ENCODE results near the gene PIEZO1. TPM values are rescaled to one million over a fixed set of nuclear protein-coding genes. Genes with fewer than 3 reads are reported as not detected.

PIEZO1 gene
- total RNA-seq, 1 experiment from 2014 or later: 224 TPM

GRCh38 chr16:88740727-88741055 is 44.3 kb downstream of the PIEZO1 start:
- BruUV-seq (replicated peaks): no TSS peak
- Histone ChIP-seq H3K79me2 (ENCODE audit: insufficient read depth, low read length) (peaks cover 39% of the 10 kb centered on the region), H3K9me3 (ENCODE audit: control insufficient read depth in 1 of 2, insufficient read depth in 1 of 2, low read depth in 1 of 2, low read length in 2 of 2) (no peaks in the 10 kb centered on the region), H3K9me2 (ENCODE audit: insufficient read depth) (no peaks in the 10 kb centered on the region), H4K20me1 (ENCODE audit: insufficient read depth) (peaks cover 5% of the 10 kb centered on the region; the same call in 1 of the 2 replicates), H3K4me3 (replicated peaks in 1 of 2; ENCODE audit: low read depth in 1 of 2, low read length in 2 of 2) (no peak overlapping the region), H3K9ac (ENCODE audit: low read length) (no peak overlapping the region), H3K4me1 (ENCODE audit: control insufficient read depth in 1 of 2, insufficient read depth in 2 of 2, low read length in 2 of 2) (peaks cover 0 to 14% of the 10 kb centered on the region in 2 experiments; a peak in 1 of 4 replicates), H3K36me3 (ENCODE audit: control insufficient read depth in 1 of 2, insufficient read depth in 2 of 2, low read length in 2 of 2) (peaks cover 8 to 45% of the 10 kb centered on the region in 2 experiments; a peak in 2 of 4 replicates), H3K27me3 (ENCODE audit: insufficient read depth, low read length) (no peaks in the 10 kb centered on the region), H3K4me2 (ENCODE audit: low read length) (no peak overlapping the region), H2AFZ (ENCODE audit: low read depth, low read length, poor library complexity, severe bottlenecking) (no peak overlapping the region), H3K27ac (ENCODE audit: low read depth, low read length) (no peak overlapping the region)
- intact Hi-C loops (cut with micrococcal nuclease): no loop called here
- DNase-seq (ENCODE audit: low read depth, low spot score) (no peak), ATAC-seq (no peak)
- RAD21 ChIA-PET (ENCODE audit: low non-redundant PET in 1 of 2, low total read pairs in 2 of 2, uncharacterized antibody in 2 of 2, unreplicated experiment in 2 of 2): no interaction called here
- TF ChIP-seq ZNF274 (IDR thresholded peaks at IDR 0.05; ENCODE audit: low read depth, low read length) (no peak), ZFX (IDR thresholded peaks at IDR 0.05) (0 out of 2 replicates have a peak, but pooled peaks have one; percentile 5)
- POLR2A ChIA-PET: no interaction called here
- CTCF ChIA-PET: no interaction called here

GRCh38 chr16:88739977-88740726 is 44.9 kb downstream of the PIEZO1 start:
- Histone ChIP-seq H3K4me1 (ENCODE audit: control insufficient read depth in 1 of 2, insufficient read depth in 2 of 2, low read length in 2 of 2) (peaks cover 0 to 14% of the 10 kb centered on the region in 2 experiments; a peak in 1 of 4 replicates), H3K27ac (ENCODE audit: low read depth, low read length) (no peak overlapping the region), H4K20me1 (ENCODE audit: insufficient read depth) (peaks cover 5% of the 10 kb centered on the region; the same call in 1 of the 2 replicates), H3K4me3 (replicated peaks in 1 of 2; ENCODE audit: low read depth in 1 of 2, low read length in 2 of 2) (no peak overlapping the region), H2AFZ (ENCODE audit: low read depth, low read length, poor library complexity, severe bottlenecking) (no peak overlapping the region), H3K79me2 (ENCODE audit: insufficient read depth, low read length) (peaks cover 38% of the 10 kb centered on the region), H3K9me3 (ENCODE audit: control insufficient read depth in 1 of 2, insufficient read depth in 1 of 2, low read depth in 1 of 2, low read length in 2 of 2) (no peaks in the 10 kb centered on the region), H3K9me2 (ENCODE audit: insufficient read depth) (no peaks in the 10 kb centered on the region), H3K36me3 (ENCODE audit: control insufficient read depth in 1 of 2, insufficient read depth in 2 of 2, low read length in 2 of 2) (peaks cover 13 to 50% of the 10 kb centered on the region in 2 experiments; a peak in 2 of 4 replicates), H3K27me3 (ENCODE audit: insufficient read depth, low read length) (no peaks in the 10 kb centered on the region), H3K9ac (ENCODE audit: low read length) (no peak overlapping the region), H3K4me2 (ENCODE audit: low read length) (no peak overlapping the region)
- no peak for ATAC-seq
- RAD21 ChIA-PET (ENCODE audit: low non-redundant PET in 1 of 2, low total read pairs in 2 of 2, uncharacterized antibody in 2 of 2, unreplicated experiment in 2 of 2): no interaction called here
- TF ChIP-seq CBX3 (IDR thresholded peaks at IDR 0.05; ENCODE audit: low read depth) (no peak), MAX (IDR thresholded peaks at IDR 0.05) (no peak), RAD21 (IDR thresholded peaks at IDR 0.05; ENCODE audit: low read depth) (no peak), REST (IDR thresholded peaks at IDR 0.05; ENCODE audit: low read depth) (no peak), SP1 (IDR thresholded peaks at IDR 0.05; ENCODE audit: low read depth) (no peak), ZFX (IDR thresholded peaks at IDR 0.05) (no peak), EZH2phosphoT487 (IDR thresholded peaks at IDR 0.05; ENCODE audit: borderline replicate concordance) (no peak)
- POLR2A ChIA-PET: no interaction called here
- intact Hi-C loops (cut with micrococcal nuclease): loop anchor here (5.0 kb wide), 2 partner anchors 62 to 477 kb away; partner anchors contain the start of genes CDT1 and ZNF778
- CTCF ChIA-PET: no interaction called here
- no TSS peak for BruUV-seq (replicated peaks)
- no peak for DNase-seq (ENCODE audit: low read depth, low spot score)

Data from HCT116 (cell line).